Mucosa of gallbladder (tissue), 1 donor: Measurements from ENCODE around the gene PKNOX1. TPM values are rescaled to one million over a fixed set of nuclear protein-coding genes. Genes with fewer than 3 reads are reported as not detected.
"Not testable (repeated sequence)": the region's sequence is repeated elsewhere in the genome, so short reads cannot be mapped to it uniquely, and the experiment has no call there.

Experiments used
- DNase-seq: peaks from one replicate; pipeline ENCODE4 v3.0.0-alpha.2; 2020; ENCODE audit warnings: low spot score
- total RNA-seq: library from RNA; stranded (reverse); gene quantifications from one replicate; pipeline ENCODE4 v1.2.1, GENCODE V29; 2021
- donor health status: DM: no; HTN: no; CAD: no.

PKNOX1 gene, protein sequence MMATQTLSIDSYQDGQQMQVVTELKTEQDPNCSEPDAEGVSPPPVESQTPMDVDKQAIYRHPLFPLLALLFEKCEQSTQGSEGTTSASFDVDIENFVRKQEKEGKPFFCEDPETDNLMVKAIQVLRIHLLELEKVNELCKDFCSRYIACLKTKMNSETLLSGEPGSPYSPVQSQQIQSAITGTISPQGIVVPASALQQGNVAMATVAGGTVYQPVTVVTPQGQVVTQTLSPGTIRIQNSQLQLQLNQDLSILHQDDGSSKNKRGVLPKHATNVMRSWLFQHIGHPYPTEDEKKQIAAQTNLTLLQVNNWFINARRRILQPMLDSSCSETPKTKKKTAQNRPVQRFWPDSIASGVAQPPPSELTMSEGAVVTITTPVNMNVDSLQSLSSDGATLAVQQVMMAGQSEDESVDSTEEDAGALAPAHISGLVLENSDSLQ
- 21.7 TPM for total RNA-seq

DNA sequence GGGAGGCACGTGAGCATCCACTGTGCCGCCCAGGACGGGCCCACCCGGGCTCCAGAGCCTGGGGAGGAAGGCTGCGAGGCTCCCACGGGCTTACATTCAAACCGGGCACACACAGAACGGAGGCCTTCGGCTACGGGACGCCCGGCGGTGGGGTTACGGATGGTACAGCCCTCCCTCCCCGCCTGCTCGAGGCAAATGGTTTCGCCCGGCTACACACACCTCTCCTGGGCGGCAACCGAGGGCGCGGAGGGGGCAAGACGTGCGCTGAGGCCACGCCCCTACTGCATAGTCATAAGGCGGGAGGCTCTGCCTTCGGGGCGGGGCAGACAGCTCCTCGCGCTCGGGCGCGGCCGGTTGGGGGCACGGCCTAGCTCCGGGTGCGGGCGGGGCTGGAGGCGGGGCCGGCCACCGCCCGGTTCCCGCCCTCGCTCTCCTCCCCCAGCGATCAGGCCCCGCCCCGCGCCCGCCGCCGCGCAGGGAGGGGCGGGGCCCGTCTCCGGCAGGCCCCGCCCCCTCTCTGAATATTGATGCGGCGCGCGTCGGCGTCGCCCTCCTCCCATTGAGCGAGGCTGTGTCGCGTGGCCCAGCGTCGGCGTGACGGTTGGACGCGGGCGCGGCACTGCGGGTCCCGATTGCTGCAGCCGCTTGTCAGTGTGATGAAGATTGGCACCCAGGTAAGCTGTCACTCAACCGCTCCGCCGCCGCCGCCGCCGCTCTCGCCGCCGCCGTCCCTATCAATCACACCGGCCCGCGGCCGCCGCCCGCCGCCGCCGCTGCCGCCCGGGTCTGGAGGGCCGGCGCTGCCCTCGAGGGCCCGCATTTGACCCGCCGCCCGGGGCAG is at the start of gene PKNOX1:
Gene PKNOX1 (plus strand): TSS at position 572 of the 841 bp plus-strand sequence. CDS start 29,820 bp downstream, outside the sequence.
- DNase-seq, result peak; percentile 99

DNA sequence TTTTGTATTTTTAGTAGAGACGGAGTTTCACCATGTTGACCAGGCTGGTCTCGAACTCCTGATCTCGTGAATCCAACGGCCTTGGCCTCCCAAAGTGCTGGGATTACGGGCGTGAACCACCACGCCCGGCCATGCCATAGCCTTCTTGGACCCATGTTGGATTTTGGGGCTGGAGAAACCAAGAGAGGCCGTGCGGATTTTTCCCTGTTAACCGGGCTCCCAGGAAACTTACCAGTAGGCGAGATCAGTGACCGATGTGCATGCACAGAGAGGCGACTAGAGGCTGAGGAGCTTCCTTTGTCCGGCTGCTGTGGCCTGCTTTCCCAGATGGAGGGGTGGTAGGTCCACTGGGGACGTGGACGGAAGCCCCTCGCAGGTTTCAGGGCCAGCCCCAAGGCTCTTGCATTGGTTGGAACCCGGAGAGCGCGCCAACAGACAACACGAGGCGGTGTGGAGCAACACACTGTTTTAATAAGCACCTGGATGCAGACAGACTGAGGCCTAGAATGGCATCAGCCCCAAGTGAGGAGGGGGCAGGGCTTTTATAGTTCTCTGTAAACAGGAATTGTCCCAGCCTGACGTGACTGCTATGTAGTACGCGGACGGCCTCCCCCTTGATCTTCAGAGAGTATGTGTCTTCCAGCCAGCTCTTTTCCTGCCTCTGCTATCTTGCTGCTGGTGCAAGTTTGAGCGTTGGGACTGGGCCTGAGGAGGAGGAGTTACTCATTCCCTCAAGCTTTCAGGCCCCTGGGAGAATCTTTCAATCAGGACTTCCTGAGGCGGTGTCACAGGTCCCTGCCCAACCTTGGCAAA is 49.0 kb upstream of the PKNOX1 start, which contains the start of gene ERVH48-1:
Gene ERVH48-1 (minus strand): TSS at position 517 of the 813 bp plus-strand sequence. CDS start 6,624 bp downstream, outside the sequence.
- no peak for DNase-seq

DNA sequence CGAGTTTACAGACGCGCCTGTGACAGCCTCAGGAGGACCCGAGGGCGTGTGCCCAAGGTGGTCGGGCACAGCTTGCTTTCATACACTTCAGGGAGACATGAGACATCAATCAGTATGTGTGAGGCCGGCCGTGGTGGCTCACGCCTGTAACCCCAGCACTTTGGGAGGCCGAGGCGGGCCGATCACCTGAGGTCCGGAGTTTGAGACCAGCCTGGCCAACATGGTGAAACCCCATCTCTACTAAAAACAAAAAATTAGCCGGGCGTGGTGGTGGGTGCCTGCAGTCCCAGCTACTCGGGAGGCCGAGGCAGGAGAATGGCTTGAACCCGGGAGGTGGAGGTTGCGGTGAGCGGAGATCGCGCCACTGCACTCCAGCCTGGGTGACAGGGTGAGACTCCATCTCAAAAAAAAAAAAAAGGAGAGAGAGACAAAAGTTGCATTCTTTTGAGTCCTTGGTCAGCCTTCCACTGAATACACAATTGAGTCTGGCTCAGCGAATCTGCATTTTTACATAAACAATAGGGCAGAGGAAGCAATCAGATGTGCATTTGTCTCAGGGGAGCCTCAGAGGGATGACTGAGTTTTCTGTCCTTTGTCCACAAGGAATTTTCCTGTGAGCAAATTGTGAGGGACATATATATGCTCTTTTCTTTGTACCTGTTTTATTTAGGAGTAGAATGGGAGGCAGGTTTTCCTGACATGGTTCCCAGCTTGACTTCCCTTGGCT is 46.7 kb upstream of the PKNOX1 start:
- not testable (repeated sequence) for DNase-seq

DNA sequence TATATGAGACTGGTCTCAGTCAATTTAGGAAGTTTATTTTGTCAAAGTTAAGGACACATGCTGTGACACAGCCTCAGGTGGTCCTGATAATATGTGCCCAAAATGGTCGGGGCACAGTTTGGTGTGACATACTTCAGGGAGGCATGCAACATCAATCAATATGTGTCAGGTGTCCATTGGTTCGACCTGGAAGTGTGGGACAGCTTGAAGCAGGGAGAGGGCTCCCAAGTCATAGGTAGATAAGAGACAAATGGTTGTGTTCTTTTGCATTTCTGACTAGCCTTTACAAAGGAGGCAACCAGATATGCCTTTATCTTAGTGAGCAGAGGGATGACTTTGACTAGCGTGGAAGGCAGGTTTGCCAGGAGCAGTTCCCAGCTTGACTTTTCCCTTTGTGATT is 44.4 kb upstream of the PKNOX1 start:
- no peak for DNase-seq

DNA sequence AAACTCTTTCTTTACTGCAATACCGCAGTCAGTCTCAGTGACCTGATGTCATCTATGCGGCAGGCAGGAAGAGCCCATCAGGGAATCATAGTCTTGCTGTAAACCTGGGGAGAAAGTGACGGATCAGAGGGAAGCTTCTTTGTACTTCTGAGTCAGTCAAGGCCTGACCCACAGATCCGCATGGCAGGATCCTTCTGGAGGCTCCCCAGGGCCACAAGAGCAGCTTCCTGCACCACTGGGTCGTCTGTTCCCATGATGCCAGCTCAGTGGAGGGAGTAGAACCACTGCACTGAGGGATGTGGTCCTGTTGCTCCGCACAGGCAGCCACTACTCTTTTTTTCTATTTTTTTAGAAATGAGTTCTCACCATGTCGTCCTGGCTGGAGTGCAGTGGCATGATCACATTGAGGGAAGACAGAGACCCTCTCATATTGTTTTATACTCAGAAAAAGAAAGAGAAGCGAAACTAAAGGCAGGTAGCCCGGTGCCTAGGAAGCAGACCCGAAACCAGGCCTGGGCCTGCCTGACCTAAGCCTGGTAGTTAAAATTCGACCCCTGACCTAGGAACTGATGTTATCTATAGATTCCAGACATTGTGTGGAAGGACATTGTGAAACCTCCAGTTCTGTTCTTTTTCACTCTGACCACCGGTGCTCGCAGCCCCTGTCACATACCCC is 42.7 kb upstream of the PKNOX1 start:
- DNase-seq, result no peak

DNA sequence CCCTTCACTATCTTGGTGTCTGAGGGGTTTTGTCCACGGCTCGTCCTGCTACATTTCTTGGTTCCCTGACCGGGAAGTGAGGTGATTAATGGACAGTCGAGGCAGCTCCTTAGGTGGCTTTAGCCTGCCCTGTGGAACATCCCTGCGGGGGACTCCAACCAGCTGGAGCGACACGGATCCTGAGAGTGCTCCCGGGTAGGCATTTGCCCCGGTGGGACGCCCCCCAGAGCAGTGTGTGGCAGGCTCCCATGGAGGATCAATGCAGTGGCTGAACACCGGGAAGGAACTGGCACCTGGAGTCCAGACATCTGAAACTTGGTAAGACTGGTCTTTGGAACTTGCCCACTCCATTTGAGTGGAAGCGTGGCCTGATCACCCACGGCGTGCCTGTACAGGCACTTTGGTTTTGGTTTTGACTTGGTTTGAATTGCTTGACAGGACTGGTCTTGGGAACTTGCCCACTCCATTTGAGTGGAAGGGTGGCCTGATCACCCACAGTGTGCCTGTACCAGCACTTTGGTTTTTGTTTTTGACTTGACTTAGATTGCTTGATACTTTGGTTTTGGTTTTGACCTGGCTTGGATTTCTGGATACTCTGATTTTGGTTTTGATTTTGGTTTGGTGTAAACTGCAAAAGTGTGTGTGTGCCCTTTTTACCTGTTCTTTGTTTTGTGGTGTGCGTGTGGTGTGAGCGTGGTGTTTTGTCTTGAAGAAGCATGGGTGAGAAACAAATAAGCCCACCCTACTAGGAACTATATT is 41.8 kb upstream of the PKNOX1 start:
- DNase-seq, result not testable (repeated sequence)

DNA sequence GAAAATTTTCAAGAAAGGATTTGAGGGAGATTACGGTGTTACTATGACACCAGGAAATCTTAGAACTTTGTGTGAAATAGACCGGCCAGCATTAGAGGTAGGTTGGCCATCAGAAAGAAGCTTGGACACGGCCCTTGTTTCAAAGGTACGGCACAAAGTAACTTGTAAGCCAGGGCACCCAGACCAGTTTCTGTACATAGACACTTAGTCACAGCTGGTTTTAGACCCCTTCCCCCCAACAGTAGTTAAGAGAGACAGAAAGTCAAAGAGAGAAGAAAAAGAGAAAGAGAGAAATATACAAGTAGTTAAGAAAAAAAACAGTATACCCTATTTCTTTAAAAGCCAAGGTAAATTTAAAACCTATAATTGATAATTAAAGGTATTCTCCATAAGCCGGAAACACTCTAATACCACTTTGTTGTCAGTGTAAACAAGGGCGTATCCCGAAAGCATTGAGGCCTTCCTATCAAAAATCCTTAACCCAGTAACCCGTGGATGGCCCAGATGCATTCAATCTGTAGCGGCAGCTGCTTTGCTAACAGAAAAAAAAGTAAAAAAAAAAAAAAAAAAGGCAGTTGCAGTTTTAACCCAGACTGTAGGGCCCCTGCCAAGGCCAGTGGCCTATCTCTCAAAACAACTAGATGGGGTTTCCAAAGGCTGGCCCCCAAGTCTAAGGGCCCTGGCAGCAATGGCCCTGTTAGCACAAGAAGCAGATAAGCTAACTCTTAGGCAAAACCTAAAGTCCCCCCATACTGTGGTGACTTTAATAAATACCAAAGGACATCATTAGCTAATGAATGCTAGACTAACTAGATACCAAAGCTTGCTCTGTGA is 41.0 kb upstream of the PKNOX1 start:
- DNase-seq, result not testable (repeated sequence)

DNA sequence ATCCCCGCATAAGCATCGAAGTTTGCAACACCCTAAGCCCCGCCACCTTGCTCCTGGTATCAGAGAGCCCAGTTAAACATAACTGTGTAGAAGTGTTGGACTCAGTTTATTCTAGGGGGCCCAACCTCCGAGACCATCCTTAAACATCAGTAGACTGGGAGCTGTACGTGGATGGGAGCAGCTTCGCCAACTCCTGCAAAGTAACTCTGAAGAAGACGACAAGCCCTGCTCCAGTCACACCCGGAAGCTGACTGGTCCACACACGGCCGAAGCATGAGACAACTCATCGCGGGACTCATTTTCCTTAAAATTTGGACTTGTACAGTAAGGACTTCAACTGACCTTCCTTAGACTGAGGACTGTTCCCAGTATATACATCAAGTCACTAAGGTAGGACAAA is 40.4 kb upstream of the PKNOX1 start:
- not testable (repeated sequence) for DNase-seq

DNA sequence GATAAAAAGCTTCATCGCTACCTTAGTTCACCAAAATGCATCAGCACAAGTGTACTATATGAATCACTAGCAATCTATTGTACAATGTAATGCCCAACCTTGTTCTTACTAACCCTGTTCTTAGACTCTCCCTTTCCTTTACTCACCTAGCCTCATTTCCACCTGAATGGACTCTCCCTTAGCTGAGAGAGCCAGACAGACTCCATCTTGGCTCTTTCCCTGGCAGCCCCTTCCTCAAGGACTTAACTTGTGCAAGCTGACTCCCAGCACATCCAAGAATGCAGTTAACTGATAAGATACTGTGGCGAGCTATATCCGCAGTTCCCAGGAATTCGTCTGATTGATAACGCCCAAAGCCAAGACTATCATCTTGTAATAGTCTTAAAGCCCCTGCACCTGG is 38.0 kb upstream of the PKNOX1 start:
- not testable (repeated sequence) for DNase-seq

DNA sequence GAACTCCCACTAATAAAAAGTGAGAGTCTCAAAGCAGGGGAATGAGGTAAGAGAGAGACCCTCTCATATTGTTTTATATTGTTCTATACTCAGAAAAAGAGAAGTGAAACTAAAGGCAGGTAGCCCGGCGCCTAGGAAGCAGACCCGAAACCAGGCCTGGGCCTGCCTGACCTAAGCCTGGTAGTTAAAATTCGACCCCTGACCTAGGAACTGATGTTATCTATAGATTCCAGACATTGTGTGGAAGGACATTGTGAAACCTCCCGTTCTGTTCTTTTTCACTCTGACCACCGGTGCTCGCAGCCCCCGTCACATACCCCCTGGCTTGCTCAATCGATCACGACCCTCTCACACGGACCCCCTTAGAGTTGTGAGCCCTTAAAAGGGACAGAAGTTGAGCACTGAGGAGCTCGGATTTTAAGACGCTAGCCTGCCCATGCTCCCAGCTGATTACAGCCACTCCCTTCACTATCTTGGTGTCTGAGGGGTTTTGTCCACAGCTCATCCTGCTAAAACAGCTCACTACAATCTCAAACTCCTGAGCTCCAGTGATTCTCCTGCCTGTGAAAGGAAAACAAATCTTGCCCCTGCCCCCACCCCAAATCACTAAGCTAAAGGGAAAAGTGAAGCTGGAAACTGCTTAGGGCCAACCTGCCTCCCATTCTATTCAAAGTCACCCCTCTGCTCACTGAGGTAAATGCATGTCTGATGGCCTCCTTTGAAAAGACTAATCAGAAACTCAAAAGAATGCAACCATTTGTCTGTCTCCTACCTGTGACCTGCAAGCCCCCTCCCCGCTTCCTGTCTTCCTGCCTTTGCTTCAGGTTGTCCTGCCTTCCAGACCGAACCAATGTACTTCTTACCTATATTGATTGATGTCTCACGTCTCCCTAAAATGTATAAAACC is 37.1 kb upstream of the PKNOX1 start:
- DNase-seq, result not testable (repeated sequence)

DNA sequence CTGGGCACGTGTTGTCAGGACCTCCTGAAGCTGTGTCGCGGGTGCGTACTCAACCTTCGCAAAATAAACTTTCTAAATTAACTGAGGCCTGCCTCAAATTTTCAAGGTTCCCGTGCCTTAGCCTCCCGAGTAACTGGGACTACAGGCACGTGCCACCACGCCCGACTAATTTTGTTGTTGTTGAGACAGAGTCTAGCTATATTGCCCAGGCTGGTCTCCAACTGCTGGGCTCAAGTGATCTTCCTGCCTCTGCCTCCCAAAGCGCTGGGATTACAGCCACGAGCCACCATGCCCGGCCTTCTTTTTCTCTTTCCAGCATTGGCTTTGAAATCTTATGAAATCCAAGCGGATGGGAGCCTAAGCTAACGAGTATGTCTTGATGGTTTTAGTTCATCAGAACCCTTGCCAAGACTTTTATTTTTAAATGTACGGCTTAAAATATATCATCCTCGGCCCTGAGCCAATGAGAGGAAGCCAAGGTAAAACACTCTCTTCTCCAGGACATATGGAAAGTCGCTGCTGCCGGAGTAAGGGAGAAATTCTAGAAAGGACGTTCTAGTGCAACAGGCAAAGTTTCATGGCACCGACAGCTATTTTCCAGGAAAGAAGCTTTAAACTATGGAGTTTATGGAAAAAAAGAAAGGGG is 36.3 kb upstream of the PKNOX1 start:
- no peak for DNase-seq

DNA sequence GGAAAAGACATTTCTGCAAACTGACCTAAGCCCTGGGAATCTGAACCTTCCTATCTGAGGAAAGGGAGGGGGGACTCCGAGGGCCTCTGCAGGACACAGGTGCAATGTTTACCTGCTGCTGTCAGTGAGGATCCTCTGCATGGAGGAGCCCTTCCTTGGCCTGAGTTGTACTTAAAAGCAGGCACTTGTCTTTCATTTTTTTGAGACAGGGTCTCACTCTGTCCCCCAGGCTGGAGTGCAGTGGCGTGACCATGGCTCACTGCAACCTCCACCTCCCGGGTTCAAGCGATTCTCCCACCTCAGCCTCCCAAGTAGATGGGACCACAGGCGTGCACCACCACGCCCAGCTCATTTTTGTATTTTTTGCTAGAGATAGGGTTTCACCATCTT is 35.8 kb upstream of the PKNOX1 start:
- not testable (repeated sequence) for DNase-seq

DNA sequence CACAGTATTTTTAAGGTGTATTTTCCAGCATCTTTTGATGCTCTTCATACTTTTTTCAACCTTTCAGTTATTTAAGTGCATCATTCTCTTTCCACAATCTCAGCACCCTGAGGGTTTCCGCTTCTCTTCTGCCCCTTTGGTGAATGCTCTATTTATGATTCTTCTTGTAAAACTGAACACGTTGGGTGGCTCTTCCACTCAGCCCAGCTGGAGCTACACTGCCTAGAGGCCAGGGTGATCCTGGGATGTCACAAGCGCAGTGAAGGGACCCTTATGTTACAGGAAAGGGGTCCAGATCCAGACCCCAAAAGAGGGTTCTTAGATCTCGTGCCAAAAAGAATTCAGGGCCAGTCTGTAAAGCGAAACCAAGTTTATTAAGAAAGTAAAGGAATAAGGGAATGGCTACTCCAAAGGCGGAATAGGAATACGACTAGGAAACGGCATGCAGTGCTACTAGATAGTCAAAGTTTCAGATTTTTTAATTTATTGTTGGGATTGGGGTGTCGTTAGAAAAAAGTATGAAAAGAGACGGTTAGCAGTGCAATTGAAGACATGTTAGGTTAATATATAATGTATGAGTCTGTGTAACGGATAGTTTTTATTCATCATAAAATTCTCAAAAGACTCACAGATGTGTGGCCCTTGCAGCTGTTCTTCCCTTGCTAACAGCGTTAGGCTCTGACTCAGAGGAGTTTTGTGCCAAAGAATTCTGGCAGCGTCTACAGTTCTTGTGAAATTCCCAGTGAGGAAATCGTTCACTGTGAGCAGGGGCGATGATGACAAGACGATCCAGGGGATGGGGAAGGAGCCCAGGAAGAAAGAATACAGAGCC is 34.6 kb upstream of the PKNOX1 start:
- DNase-seq, result peak; percentile 84

DNA sequence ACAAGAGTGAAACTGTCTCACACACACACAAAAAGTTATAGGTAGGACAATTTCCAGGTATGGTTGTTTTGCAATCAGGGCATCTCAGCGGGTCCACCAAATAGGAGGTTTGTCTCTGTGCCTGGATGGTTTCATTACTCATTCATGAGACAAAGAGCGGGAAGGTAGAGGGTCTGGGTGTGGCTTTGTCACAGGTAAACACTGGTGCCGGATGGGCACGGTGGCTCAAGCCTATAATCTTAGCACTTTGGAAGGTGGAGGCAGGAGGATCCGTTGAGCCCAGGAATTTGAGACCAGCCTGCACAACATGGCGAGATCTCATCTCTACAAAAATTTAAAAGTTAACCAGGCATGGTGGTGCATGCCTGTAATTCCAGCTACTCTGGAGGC is 32.7 kb upstream of the PKNOX1 start:
- no peak for DNase-seq

DNA sequence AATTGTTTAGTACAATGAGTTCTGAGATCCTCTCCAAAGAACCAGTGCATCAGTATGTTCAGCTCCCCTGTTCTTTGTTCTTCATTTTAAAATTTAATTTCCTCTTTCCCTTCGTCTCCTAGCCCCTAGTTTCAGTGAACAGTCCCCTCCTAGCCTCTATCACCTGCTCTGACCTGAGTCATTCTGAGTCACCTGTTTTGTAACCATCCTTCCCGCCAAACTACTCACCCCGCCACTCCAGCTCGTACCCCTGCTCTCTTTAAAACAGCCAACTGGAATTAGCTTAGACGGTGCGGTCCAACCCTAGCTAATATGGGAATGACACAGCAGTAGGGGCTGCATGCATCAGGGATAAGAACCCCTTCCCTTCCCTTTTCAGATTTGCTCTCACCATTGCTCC is 32.1 kb upstream of the PKNOX1 start:
- no peak for DNase-seq

DNA sequence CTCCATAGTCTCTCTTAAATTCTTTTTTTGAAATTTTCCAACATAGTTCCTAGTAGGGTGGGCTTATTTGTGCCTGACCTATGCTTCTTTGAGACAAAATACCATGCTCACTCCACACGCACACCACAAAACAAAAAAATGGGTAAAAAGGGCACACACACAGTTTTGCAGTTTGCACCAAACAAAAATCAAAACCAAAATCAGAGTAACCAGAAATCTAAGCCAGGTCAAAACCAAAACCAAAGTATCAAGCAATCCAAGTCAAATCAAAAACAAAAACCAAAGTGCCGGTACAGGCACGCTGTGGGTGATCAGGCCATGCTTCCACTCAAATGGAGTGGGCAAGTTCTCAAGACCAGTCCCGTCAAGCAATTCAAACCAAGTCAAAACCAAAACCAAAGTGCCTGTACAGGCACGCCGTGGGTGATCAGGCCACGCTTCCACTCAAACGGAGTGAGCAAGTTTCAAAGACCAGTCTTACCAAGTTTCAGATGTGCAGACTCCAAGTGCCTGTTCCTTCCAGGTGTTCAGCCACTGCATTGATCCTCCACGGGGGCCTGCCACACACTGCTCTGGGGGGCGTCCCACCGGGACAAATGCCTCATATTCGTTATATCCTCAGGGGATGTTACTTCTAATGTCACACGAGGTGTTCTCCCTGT is 25.1 kb upstream of the PKNOX1 start:
- DNase-seq, result not testable (repeated sequence)
